SK-N-SH (cell line): Measurements from ENCODE around the gene IL27RA. TPM values are rescaled to one million over a fixed set of nuclear protein-coding genes. Genes with fewer than 3 reads are reported as not detected.

Source experiments
- CTCF ChIA-PET: fragments of 300-600, 350-600 bp; formaldehyde crosslinking; extraction: SDS; loops from one replicate; lab custom pipeline; 2021; lab: Yijun Ruan, JAX
- POLR2A ChIA-PET: fragments of 350-600 bp; sonication (Branson Sonifier 250); formaldehyde crosslinking; extraction: SDS; loops from one replicate; lab custom pipeline; 2020; ENCODE audit warnings: antibody characterized with exemption, inconsistent platforms; lab: Yijun Ruan, JAX
- DNase-seq: peaks from one replicate; pipeline ENCODE4 v3.0.0; 2012
- H2AFZ ChIP-seq: fragments of 200-600 bp; sonication (generic); 2 replicates; pipeline ENCODE4 v1.8.1; 2016; ENCODE audit warnings: antibody characterized with exemption, mild to moderate bottlenecking, low read depth
- H3F3A ChIP-seq: fragments of 200-600 bp; sonication (generic); replicated peaks from 2 replicates; pipeline ENCODE3; 2016; ENCODE audit warnings: antibody characterized with exemption, mild to moderate bottlenecking; ENCODE audit not compliant: insufficient read depth
- H3K27ac ChIP-seq, 2 experiments: fragments of 200-500 bp in 1 of 2; fragments of 200-600 bp in 1 of 2; sonication (Bioruptor generic) in 1 of 2; sonication (generic), shearing (Covaris generic) in 1 of 2; 2 replicates each; pipeline versions ENCODE4 v1.5.1 to v1.6.1; 2014 to 2016; ENCODE audit warnings: low read depth in 2 of 2, inconsistent platforms in 1 of 2, low read length in 1 of 2, mild to moderate bottlenecking in 1 of 2, mixed read lengths in 1 of 2
- H3K27me3 ChIP-seq: fragments of 200-600 bp; sonication (generic), shearing (Covaris generic); 2 replicates; pipeline ENCODE4 v1.6.1; 2016; ENCODE audit warnings: mixed run types; ENCODE audit not compliant: insufficient read depth
- H3K36me3 ChIP-seq, 2 experiments: fragments of 200-500 bp in 1 of 2; fragments of 200-600 bp in 1 of 2; sonication (Bioruptor generic) in 1 of 2; sonication (generic) in 1 of 2; replicated peaks in 1 of 2; 2 replicates each; pipeline versions ENCODE3 to v1.5.1; 2014 to 2016; ENCODE audit warnings: low read length in 1 of 2, mild to moderate bottlenecking in 1 of 2; ENCODE audit not compliant: insufficient read depth in 2 of 2, control insufficient read depth in 1 of 2
- H3K4me1 ChIP-seq, 2 experiments: fragments of 200-500 bp in 1 of 2; fragments of 200-600 bp in 1 of 2; sonication (Bioruptor generic) in 1 of 2; sonication (generic), shearing (Covaris generic) in 1 of 2; 2 replicates each; pipeline versions ENCODE4 v1.5.1 to v1.6.1; 2014 to 2016; ENCODE audit warnings: low read depth in 1 of 2, low read length in 1 of 2, mixed run types in 1 of 2; ENCODE audit not compliant: insufficient read depth in 2 of 2, control insufficient read depth in 1 of 2
- H3K4me2 ChIP-seq: fragments of 200-600 bp; sonication (generic), shearing (Covaris generic); 2 replicates; pipeline ENCODE4 v1.6.1; 2017; ENCODE audit warnings: mixed run types
- H3K4me3 ChIP-seq, 2 experiments: fragments of 200-500 bp in 1 of 2; fragments of 200-600 bp in 1 of 2; sonication (Bioruptor generic) in 1 of 2; sonication (generic), shearing (Covaris generic) in 1 of 2; 2 replicates each; pipeline versions ENCODE4 v1.5.1 to v1.8.1; 2014 to 2016; ENCODE audit warnings: low read depth in 2 of 2, inconsistent platforms in 1 of 2, low read length in 1 of 2, mild to moderate bottlenecking in 1 of 2, mixed read lengths in 1 of 2, moderate library complexity in 1 of 2
- H3K79me2 ChIP-seq: fragments of 200-600 bp; sonication (generic); 2 replicates; pipeline ENCODE4 v1.8.1; 2017; ENCODE audit warnings: mild to moderate bottlenecking; ENCODE audit not compliant: insufficient read depth
- H3K9ac ChIP-seq: fragments of 200-600 bp; sonication (generic); 2 replicates; pipeline ENCODE4 v1.6.1; 2017; ENCODE audit warnings: mixed run types
- H3K9me2 ChIP-seq: fragments of 200-600 bp; sonication (generic); 2 replicates; pipeline ENCODE4 v1.6.1; 2017; ENCODE audit warnings: mixed run types
- H3K9me3 ChIP-seq: fragments of 200-600 bp; sonication (generic); 2 replicates; pipeline ENCODE4 v1.6.1; 2017; ENCODE audit warnings: mixed run types, mild to moderate bottlenecking, moderate library complexity
- H4K20me1 ChIP-seq: fragments of 200-600 bp; sonication (generic); 2 replicates; pipeline ENCODE4 v1.6.1; 2017; ENCODE audit warnings: mild to moderate bottlenecking, mixed run types; ENCODE audit not compliant: insufficient read depth
- CHD2 ChIP-seq: fragments of 150-350 bp; IDR thresholded peaks from 2 replicates; pipeline ENCODE4 v1.6.1; 2018; ENCODE audit warnings: low read length; ENCODE audit not compliant: partially characterized antibody
- EZH2phosphoT487 ChIP-seq: fragments of 200-600 bp; sonication (generic); IDR thresholded peaks from 2 replicates; pipeline ENCODE4 v1.6.1; 2017; ENCODE audit warnings: low read depth, mixed run types, mild to moderate bottlenecking, antibody characterized with exemption, moderate library complexity, borderline replicate concordance
- GABPA ChIP-seq: IDR thresholded peaks from 2 replicates; pipeline ENCODE4 v1.4.0; 2012; ENCODE audit warnings: low read depth, mild to moderate bottlenecking
- MAX ChIP-seq: IDR thresholded peaks from 2 replicates; pipeline ENCODE4 v1.4.0; 2012; ENCODE audit warnings: low read depth
- NRF1 ChIP-seq: IDR thresholded peaks from 2 replicates; pipeline ENCODE4 v1.6.1; 2012; ENCODE audit warnings: low read depth, mild to moderate bottlenecking, low read length
- PBX3 ChIP-seq: IDR thresholded peaks from 2 replicates; pipeline ENCODE4; 2012
- POLR2AphosphoS5 ChIP-seq: IDR thresholded peaks from 2 replicates; pipeline ENCODE4 v1.6.1; 2012; ENCODE audit warnings: low read depth, low read length
- REST ChIP-seq: IDR thresholded peaks from 2 replicates; pipeline ENCODE4 v1.6.1; 2012; ENCODE audit warnings: mild to moderate bottlenecking, low read depth, low read length, moderate library complexity
- SIN3A ChIP-seq: IDR thresholded peaks from 2 replicates; pipeline ENCODE4 v1.6.1; 2012; ENCODE audit warnings: low read depth, mild to moderate bottlenecking, low read length, moderate library complexity, borderline replicate concordance
- SMC3 ChIP-seq: IDR thresholded peaks from 2 replicates; pipeline ENCODE4 v1.6.1; 2012; ENCODE audit warnings: low read depth, low read length, improper control_type of control experiment
- TAF1 ChIP-seq: IDR thresholded peaks from 2 replicates; pipeline ENCODE4 v1.6.1; 2012; ENCODE audit warnings: low read depth, mild to moderate bottlenecking, low read length, moderate library complexity, borderline replicate concordance
- USF1 ChIP-seq: IDR thresholded peaks from 2 replicates; pipeline ENCODE4 v1.4.0; 2012; ENCODE audit warnings: low read depth, borderline replicate concordance
- YY1 ChIP-seq: IDR thresholded peaks from 2 replicates; pipeline ENCODE4 v1.4.0; 2012; ENCODE audit warnings: low read depth, mild to moderate bottlenecking
- WGBS: methylation state at CpG from one replicate; pipeline ENCODE4 v1.1.6; 2017; ENCODE audit warnings: low lambda C conversion rate; 5-methylcytosine and 5-hydroxymethylcytosine counted together
- polyA plus RNA-seq, 3 experiments: library from polyadenylated mRNA; depleted of rRNA; stranded (reverse); fragments of >200 nt; gene quantifications; 2 replicates each; pipeline ENCODE4 v1.2.3, GENCODE V29; 2012

IL27RA gene
- polyA plus RNA-seq, 1 of the 3 experiments (the other 2 are of a cell fraction) = 9.3 TPM

GRCh38 chr19:13985771-13986347 lies 45.7 kb upstream of the IL27RA start:
- no peak for DNase-seq
- Histone ChIP-seq H3K9ac (peak overlapping the region; percentile 58), H3K4me2 (peak overlapping the region; percentile 81; the same call in 1 of the 2 replicates), H3F3A (peaks cover 13% of the 10 kb centered on the region), H3K9me2 (no peaks in the 10 kb centered on the region), H2AFZ (0 out of 2 replicates have a peak overlapping the region, but pooled peaks have one; percentile 88), H3K4me1 (peaks cover 16 to 35% of the 10 kb centered on the region in 2 experiments; a peak in 3 of 4 replicates), H3K27me3 (no peaks in the 10 kb centered on the region), H3K9me3 (no peaks in the 10 kb centered on the region), H3K79me2 (no peaks in the 10 kb centered on the region), H4K20me1 (no peaks in the 10 kb centered on the region), H3K4me3 (no peak overlapping the region), H3K36me3 (peaks cover 0 to 3% of the 10 kb centered on the region in 2 experiments), H3K27ac (peak overlapping the region; percentile 73 to 87)
- POLR2A ChIA-PET = no interaction called here
- CTCF ChIA-PET = interaction anchor here (1.0 to 3.0 kb wide), 5 partner anchors 10 to 105 kb away, joined by 3 to 12 read pairs (median 4); partner anchors contain the start of genes IL27RA and MISP3
- TF ChIP-seq YY1 (no peak), USF1 (peak; percentile 69; the same call in 1 of the 2 replicates)
- no CpG with 5 or more reads among the region's 10 CpGs for WGBS

- peak overlapping the region; percentile 73 to 87 for H3K27ac ChIP-seq
- no peaks in the 10 kb centered on the region for H3K9me3 ChIP-seq
- peak; percentile 97 for DNase-seq
- H4K20me1 ChIP-seq = no peaks in the 10 kb centered on the region
- H3K9me2 ChIP-seq = no peaks in the 10 kb centered on the region
- H3F3A ChIP-seq = peaks cover 13% of the 10 kb centered on the region
- peak overlapping the region; percentile 88 for H2AFZ ChIP-seq
- WGBS = 11% methylated on average over 3 of the region's 19 CpGs
- H3K79me2 ChIP-seq = no peaks in the 10 kb centered on the region
- H3K4me2 ChIP-seq = peak overlapping the region; percentile 81
- H3K4me1 ChIP-seq = peaks cover 16 to 32% of the 10 kb centered on the region in 2 experiments; a peak in 3 of 4 replicates
- no peaks in the 10 kb centered on the region for H3K27me3 ChIP-seq
- 0 out of 2 replicates have a peak, but pooled peaks have one; percentile 16 for TF ChIP-seq PBX3
- TF ChIP-seq GABPA = peak; percentile 54
- TF ChIP-seq CHD2 = no peak
- TF ChIP-seq SMC3 = no peak
- no peak for TF ChIP-seq REST
- no peak for TF ChIP-seq EZH2phosphoT487
- peak; percentile 13; the same call in 1 of the 2 replicates for TF ChIP-seq MAX
- peak; percentile 89 for TF ChIP-seq NRF1
- peak; percentile 45; the same call in 1 of the 2 replicates for TF ChIP-seq TAF1
- no peak for TF ChIP-seq SIN3A
- peak; percentile 55; the same call in 1 of the 2 replicates for TF ChIP-seq POLR2AphosphoS5
- POLR2A ChIA-PET = no interaction called here
- H3K36me3 ChIP-seq = peaks cover 0 to 3% of the 10 kb centered on the region in 2 experiments
- H3K9ac ChIP-seq = peak overlapping the region; percentile 58
- CTCF ChIA-PET = interaction anchor here (1.1 to 3.0 kb wide), 3 partner anchors 46 to 106 kb away, joined by 4 to 12 read pairs (median 5); partner anchors contain the start of genes IL27RA and MISP3
- H3K4me3 ChIP-seq = no peak overlapping the region
Observed at GRCh38 chr19:13986348-13986904, 45.1 kb upstream of the IL27RA start.
